ENCODE measurements around the gene TTF2. TPM values are rescaled to one million over a fixed set of nuclear protein-coding genes. Genes with fewer than 3 reads are reported as not detected.

TTF2 gene
- total and polyA plus RNA-seq, 2 experiments from 2014 or later, result 6.5 to 9.8 TPM

GRCh38 chr1:117060441-117061317 lies 553 bp downstream of the TTF2 start:
- TF ChIP-seq EZH2phosphoT487 (IDR thresholded peaks at IDR 0.05; ENCODE audit: insufficient read depth, low read depth) (no peak), EZH2 (IDR thresholded peaks at IDR 0.05; ENCODE audit: insufficient read depth, poor library complexity, severe bottlenecking) (no peak)
- no peaks in the 10 kb centered on the region for H3K79me2 ChIP-seq (ENCODE audit: insufficient read depth)
- in situ Hi-C loops (cut with MboI), result loop anchor here (25.0 kb wide), 1 partner anchor 473 kb away; no protein-coding TSS in a partner anchor
- H3K4me1 ChIP-seq (ENCODE audit: insufficient read depth), result peaks cover 8% of the 10 kb centered on the region; the same call in 1 of the 2 replicates
- H3K9me2 ChIP-seq (ENCODE audit: insufficient read depth), result no peaks in the 10 kb centered on the region
- 0 out of 2 replicates have a peak, but pooled peaks cover 9% of the 10 kb centered on the region for H3F3A ChIP-seq (ENCODE audit: insufficient read depth)
- H3K27me3 ChIP-seq (replicated peaks; ENCODE audit: insufficient read depth), result no peaks in the 10 kb centered on the region
- no peaks in the 10 kb centered on the region for H3K9me3 ChIP-seq (ENCODE audit: low read depth)
- WGBS, 2 experiments (ENCODE audit: low coverage in 1 of 2, low lambda C conversion rate in 2 of 2, missing lambda C conversion rate in 2 of 2), result 23 to 24% methylated on average over 41 to 42 of the region's 42 CpGs
- DNase-seq, result peak; percentile 62
- H3K9ac ChIP-seq, result peak overlapping the region; percentile 79
- peak overlapping the region; percentile 79 for H3K4me2 ChIP-seq (ENCODE audit: unreplicated experiment)
- H2AFZ ChIP-seq, result peak overlapping the region; percentile 88
- H3K36me3 ChIP-seq (ENCODE audit: low read depth), result no peaks in the 10 kb centered on the region
- H3K4me3 ChIP-seq, result peak overlapping the region; percentile 85
- H3K27ac ChIP-seq, result no peak overlapping the region
- H4K20me1 ChIP-seq (ENCODE audit: insufficient read depth), result no peaks in the 10 kb centered on the region

- 56 to 58% methylated on average over 2 of the region's 2 CpGs for WGBS, 2 experiments (ENCODE audit: low coverage in 1 of 2, low lambda C conversion rate in 2 of 2, missing lambda C conversion rate in 2 of 2)
- no peaks in the 10 kb centered on the region for H3K79me2 ChIP-seq (ENCODE audit: insufficient read depth)
- no peak overlapping the region for H2AFZ ChIP-seq
- TF ChIP-seq EZH2 (IDR thresholded peaks at IDR 0.05; ENCODE audit: insufficient read depth, poor library complexity, severe bottlenecking), result no peak
- TF ChIP-seq EZH2phosphoT487 (IDR thresholded peaks at IDR 0.05; ENCODE audit: insufficient read depth, low read depth), result no peak
- no peaks in the 10 kb centered on the region for H3K9me3 ChIP-seq (ENCODE audit: low read depth)
- no peaks in the 10 kb centered on the region for H3K27me3 ChIP-seq (replicated peaks; ENCODE audit: insufficient read depth)
- H3F3A ChIP-seq (ENCODE audit: insufficient read depth), result 0 out of 2 replicates have a peak, but pooled peaks cover 9% of the 10 kb centered on the region
- peak overlapping the region; percentile 24 for H3K4me2 ChIP-seq (ENCODE audit: unreplicated experiment)
- no peaks in the 10 kb centered on the region for H4K20me1 ChIP-seq (ENCODE audit: insufficient read depth)
- in situ Hi-C loops (cut with MboI), result loop anchor here (25.0 kb wide), 1 partner anchor 475 kb away; no protein-coding TSS in a partner anchor
- no peak overlapping the region for H3K9ac ChIP-seq
- H3K36me3 ChIP-seq (ENCODE audit: low read depth), result no peaks in the 10 kb centered on the region
- DNase-seq, result peak; percentile 76
- peaks cover 8% of the 10 kb centered on the region; the same call in 1 of the 2 replicates for H3K4me1 ChIP-seq (ENCODE audit: insufficient read depth)
- H3K27ac ChIP-seq, result no peak overlapping the region
- H3K4me3 ChIP-seq, result no peak overlapping the region
- H3K9me2 ChIP-seq (ENCODE audit: insufficient read depth), result no peaks in the 10 kb centered on the region
Measured at GRCh38 chr1:117061986-117062415, 1.9 kb downstream of the TTF2 start.

DNA sequence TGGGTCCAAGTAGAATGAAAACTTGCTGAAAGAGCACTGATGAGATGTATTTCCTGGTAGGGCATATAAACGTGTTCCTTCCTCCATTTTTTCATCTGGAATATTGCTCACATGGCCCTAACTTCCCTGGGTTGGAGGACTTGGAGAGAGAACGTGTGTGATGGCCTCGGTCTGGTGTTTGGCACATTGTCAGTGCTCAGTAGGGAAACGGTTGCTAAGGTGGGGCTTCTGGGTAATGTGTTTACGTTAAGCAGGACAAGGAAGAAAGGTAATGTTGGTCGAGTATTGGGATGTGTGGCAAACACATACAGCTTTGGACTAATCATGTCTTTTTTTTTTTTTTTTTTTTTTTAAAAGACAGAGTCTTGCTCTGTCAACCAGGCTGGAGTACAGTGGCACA lies 6.2 kb downstream of the TTF2 start:
- no peak for DNase-seq
- in situ Hi-C loops (cut with MboI), result loop anchor here (25.0 kb wide), 1 partner anchor 479 kb away; no protein-coding TSS in a partner anchor
- Histone ChIP-seq H2AFZ (no peak overlapping the region), H3K79me2 (ENCODE audit: insufficient read depth) (no peaks in the 10 kb centered on the region), H3K27me3 (replicated peaks; ENCODE audit: insufficient read depth) (no peaks in the 10 kb centered on the region), H3K9me3 (ENCODE audit: low read depth) (no peaks in the 10 kb centered on the region), H3K9ac (no peak overlapping the region), H3K4me3 (no peak overlapping the region), H3K27ac (no peak overlapping the region), H3K9me2 (ENCODE audit: insufficient read depth) (no peaks in the 10 kb centered on the region), H3K4me1 (ENCODE audit: insufficient read depth) (peaks cover 8% of the 10 kb centered on the region; the same call in 1 of the 2 replicates), H3K36me3 (ENCODE audit: low read depth) (no peaks in the 10 kb centered on the region), H4K20me1 (ENCODE audit: insufficient read depth) (no peaks in the 10 kb centered on the region), H3F3A (ENCODE audit: insufficient read depth) (0 out of 2 replicates have a peak, but pooled peaks cover 9% of the 10 kb centered on the region), H3K4me2 (ENCODE audit: unreplicated experiment) (no peak overlapping the region)
- TF ChIP-seq EZH2phosphoT487 (IDR thresholded peaks at IDR 0.05; ENCODE audit: insufficient read depth, low read depth), result no peak
- TF ChIP-seq EZH2 (IDR thresholded peaks at IDR 0.05; ENCODE audit: insufficient read depth, poor library complexity, severe bottlenecking), result no peak
- 65 to 69% methylated on average over 6 of the region's 6 CpGs for WGBS, 2 experiments (ENCODE audit: low coverage in 1 of 2, low lambda C conversion rate in 2 of 2, missing lambda C conversion rate in 2 of 2)

DNA sequence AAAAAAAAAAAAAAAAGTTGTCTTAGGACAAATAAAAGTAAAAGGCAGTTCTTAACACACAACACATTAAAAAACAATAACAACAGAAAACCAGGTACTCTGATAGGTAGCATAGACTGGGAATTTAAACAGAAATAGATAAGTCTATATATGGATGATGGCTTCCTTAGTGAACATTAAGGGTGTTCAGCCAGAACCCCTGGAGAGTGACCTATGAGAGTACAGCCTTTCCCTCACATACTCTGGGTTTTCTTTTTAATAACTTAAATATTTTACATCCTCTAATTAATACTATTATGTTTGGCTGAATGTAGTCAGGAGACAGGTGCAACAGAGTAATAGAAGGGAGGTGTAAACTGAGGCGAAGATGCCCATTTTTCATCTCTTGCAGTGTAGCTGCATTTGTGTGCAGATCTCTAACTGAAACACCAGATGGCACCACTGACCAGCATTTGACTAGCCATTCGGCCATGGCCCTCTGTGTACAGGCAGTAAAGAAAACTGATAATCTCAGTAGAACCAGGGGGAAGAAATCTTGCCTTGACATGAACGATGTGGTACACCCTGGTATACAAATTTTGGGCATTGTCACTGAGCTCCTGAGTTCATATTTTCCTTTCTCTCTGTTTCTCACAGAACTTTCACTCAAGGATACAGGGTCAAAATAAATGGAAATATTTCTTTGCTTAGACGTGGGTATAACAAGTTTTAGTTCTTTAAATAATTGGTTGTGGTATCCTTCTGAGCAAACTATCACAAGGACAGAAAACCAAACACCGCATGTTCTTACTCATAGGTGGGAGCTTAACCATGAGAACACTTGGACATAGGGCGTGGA lies 7.6 kb downstream of the TTF2 start:
- H3K9ac ChIP-seq, result no peak overlapping the region
- in situ Hi-C loops (cut with MboI), result loop anchor here (25.0 kb wide), 1 partner anchor 480 kb away; no protein-coding TSS in a partner anchor
- H3K36me3 ChIP-seq (ENCODE audit: low read depth), result no peaks in the 10 kb centered on the region
- H3K9me3 ChIP-seq (ENCODE audit: low read depth), result no peaks in the 10 kb centered on the region
- H3K4me1 ChIP-seq (ENCODE audit: insufficient read depth), result no peaks in the 10 kb centered on the region
- H3K4me3 ChIP-seq, result no peak overlapping the region
- no peaks in the 10 kb centered on the region for H3K27me3 ChIP-seq (replicated peaks; ENCODE audit: insufficient read depth)
- H3K4me2 ChIP-seq (ENCODE audit: unreplicated experiment), result no peak overlapping the region
- no peak overlapping the region for H2AFZ ChIP-seq
- DNase-seq, result peak; percentile 80
- TF ChIP-seq EZH2phosphoT487 (IDR thresholded peaks at IDR 0.05; ENCODE audit: insufficient read depth, low read depth) (no peak), EZH2 (IDR thresholded peaks at IDR 0.05; ENCODE audit: insufficient read depth, poor library complexity, severe bottlenecking) (no peak)
- no peaks in the 10 kb centered on the region for H3K9me2 ChIP-seq (ENCODE audit: insufficient read depth)
- no peak overlapping the region for H3K27ac ChIP-seq
- H3F3A ChIP-seq (ENCODE audit: insufficient read depth), result no peaks in the 10 kb centered on the region
- WGBS, 2 experiments (ENCODE audit: low coverage in 1 of 2, low lambda C conversion rate in 2 of 2, missing lambda C conversion rate in 2 of 2), result 55 to 56% methylated on average over 6 of the region's 6 CpGs
- H3K79me2 ChIP-seq (ENCODE audit: insufficient read depth), result no peaks in the 10 kb centered on the region
- no peaks in the 10 kb centered on the region for H4K20me1 ChIP-seq (ENCODE audit: insufficient read depth)

All from GM23248 (cell line).